ENCODE data around the gene LRIG3. TPM values are rescaled to one million over a fixed set of nuclear protein-coding genes. Genes with fewer than 3 reads are reported as not detected.
"Not testable (repeated sequence)": the region's sequence is repeated elsewhere in the genome, so short reads cannot be mapped to it uniquely, and the experiment has no call there.

LRIG3 gene
- total and polyA plus RNA-seq, 5 donors from 2014 or later, result not detected

GRCh38 chr12:58915037-58915436, 5.3 kb downstream of the LRIG3 start:
- Mint-ChIP-seq H3K4me1 (peaks cover 0 to 7% (median 0%) of the 10 kb centered on the region in 4 donors), H3K4me3 (no peak overlapping the region), H3K27me3 (peaks cover 27% of the 10 kb centered on the region), H3K27ac (no peak overlapping the region), H3K9me3 (peaks cover 0 to 2% (median 0%) of the 10 kb centered on the region in 7 donors), H3K36me3 (no peaks in the 10 kb centered on the region)
- Histone ChIP-seq H3K9me3 (ENCODE audit: control insufficient read depth in 2 of 2, low read length in 2 of 2) (no peaks in the 10 kb centered on the region), H3K4me1 (ENCODE audit: control insufficient read depth, insufficient read depth, low read length, poor library complexity, severe bottlenecking) (peaks cover 3% of the 10 kb centered on the region), H3K27me3 (ENCODE audit: control insufficient read depth, insufficient read depth, low read length) (peaks cover 9% of the 10 kb centered on the region), H3K4me3 (ENCODE audit: low read depth, low read length) (no peak overlapping the region), H3K27ac (ENCODE audit: insufficient read depth, low read length, poor library complexity, severe bottlenecking) (no peak overlapping the region), H3K36me3 (ENCODE audit: control insufficient read depth, insufficient read depth, low read length) (no peaks in the 10 kb centered on the region)
- ATAC-seq (ENCODE audit: low read depth in 2 of 2) (no peak), DNase-seq (no peak)

GRCh38 chr12:58914457-58914856, 5.8 kb downstream of the LRIG3 start:
- ATAC-seq (ENCODE audit: low read depth in 2 of 2), result no peak
- no peak for DNase-seq
- H3K27me3 Mint-ChIP-seq, result peaks cover 27% of the 10 kb centered on the region

GRCh38 chr12:58907391-58907790, 12.9 kb downstream of the LRIG3 start:
- Mint-ChIP-seq H3K9me3 (peaks cover 0 to 6% (median 1%) of the 10 kb centered on the region in 7 donors), H3K27ac (no peak overlapping the region), H3K36me3 (no peaks in the 10 kb centered on the region), H3K4me3 (no peak overlapping the region), H3K27me3 (no peaks in the 10 kb centered on the region), H3K4me1 (no peaks in the 10 kb centered on the region)
- Histone ChIP-seq H3K4me1 (ENCODE audit: control insufficient read depth, insufficient read depth, low read length, poor library complexity, severe bottlenecking) (no peaks in the 10 kb centered on the region), H3K36me3 (ENCODE audit: control insufficient read depth, insufficient read depth, low read length) (no peaks in the 10 kb centered on the region), H3K9me3 (ENCODE audit: control insufficient read depth in 2 of 2, low read length in 2 of 2) (no peaks in the 10 kb centered on the region), H3K27me3 (ENCODE audit: control insufficient read depth, insufficient read depth, low read length) (no peaks in the 10 kb centered on the region), H3K4me3 (ENCODE audit: low read depth, low read length) (no peak overlapping the region), H3K27ac (ENCODE audit: insufficient read depth, low read length, poor library complexity, severe bottlenecking) (no peak overlapping the region)
- DNase-seq (no peak), ATAC-seq (ENCODE audit: low read depth in 2 of 2) (no peak)

More at GRCh38 chr12:58914457-58914856, 5.8 kb downstream of the LRIG3 start:
- H3K27me3 ChIP-seq (ENCODE audit: control insufficient read depth, insufficient read depth, low read length), result peaks cover 9% of the 10 kb centered on the region
- no peaks in the 10 kb centered on the region for H3K9me3 ChIP-seq (ENCODE audit: control insufficient read depth in 2 of 2, low read length in 2 of 2)
- Mint-ChIP-seq H3K4me1 (peaks cover 0 to 7% (median 0%) of the 10 kb centered on the region in 4 donors), H3K9me3 (peaks cover 0 to 2% (median 0%) of the 10 kb centered on the region in 7 donors), H3K27ac (no peak overlapping the region), H3K36me3 (no peaks in the 10 kb centered on the region), H3K4me3 (no peak overlapping the region)
- no peaks in the 10 kb centered on the region for H3K36me3 ChIP-seq (ENCODE audit: control insufficient read depth, insufficient read depth, low read length)
- H3K4me1 ChIP-seq (ENCODE audit: control insufficient read depth, insufficient read depth, low read length, poor library complexity, severe bottlenecking), result no peaks in the 10 kb centered on the region
- H3K4me3 ChIP-seq (ENCODE audit: low read depth, low read length), result no peak overlapping the region
- H3K27ac ChIP-seq (ENCODE audit: insufficient read depth, low read length, poor library complexity, severe bottlenecking), result no peak overlapping the region

- Mint-ChIP-seq H3K4me3 (no peak overlapping the region), H3K9me3 (peaks cover 0 to 6% (median 1%) of the 10 kb centered on the region in 7 donors), H3K27me3 (no peaks in the 10 kb centered on the region), H3K27ac (no peak overlapping the region), H3K36me3 (no peaks in the 10 kb centered on the region), H3K4me1 (no peaks in the 10 kb centered on the region)
- Histone ChIP-seq H3K4me3 (ENCODE audit: low read depth, low read length) (no peak overlapping the region), H3K36me3 (ENCODE audit: control insufficient read depth, insufficient read depth, low read length) (no peaks in the 10 kb centered on the region), H3K27me3 (ENCODE audit: control insufficient read depth, insufficient read depth, low read length) (no peaks in the 10 kb centered on the region), H3K4me1 (ENCODE audit: control insufficient read depth, insufficient read depth, low read length, poor library complexity, severe bottlenecking) (no peaks in the 10 kb centered on the region), H3K27ac (ENCODE audit: insufficient read depth, low read length, poor library complexity, severe bottlenecking) (no peak overlapping the region), H3K9me3 (ENCODE audit: control insufficient read depth in 2 of 2, low read length in 2 of 2) (no peaks in the 10 kb centered on the region)
- DNase-seq (no peak), ATAC-seq (ENCODE audit: low read depth in 2 of 2) (no peak)
These were observed 13.4 kb downstream of the LRIG3 start for GRCh38 chr12:58906917-58907316.

GRCh38 chr12:58905422-58905821, 14.9 kb downstream of the LRIG3 start:
- H3K4me3 Mint-ChIP-seq, result no peak overlapping the region
- ATAC-seq (ENCODE audit: low read depth in 2 of 2) (no peak), DNase-seq (no peak)
- Histone ChIP-seq H3K4me1 (ENCODE audit: control insufficient read depth, insufficient read depth, low read length, poor library complexity, severe bottlenecking) (no peaks in the 10 kb centered on the region), H3K9me3 (ENCODE audit: control insufficient read depth in 2 of 2, low read length in 2 of 2) (no peaks in the 10 kb centered on the region), H3K27me3 (ENCODE audit: control insufficient read depth, insufficient read depth, low read length) (no peaks in the 10 kb centered on the region), H3K27ac (ENCODE audit: insufficient read depth, low read length, poor library complexity, severe bottlenecking) (no peak overlapping the region), H3K4me3 (ENCODE audit: low read depth, low read length) (no peak overlapping the region), H3K36me3 (ENCODE audit: control insufficient read depth, insufficient read depth, low read length) (no peaks in the 10 kb centered on the region)
- H3K27ac Mint-ChIP-seq, result no peak overlapping the region
- no peaks in the 10 kb centered on the region for H3K4me1 Mint-ChIP-seq
- peaks cover 0 to 6% (median 1%) of the 10 kb centered on the region in 7 donors for H3K9me3 Mint-ChIP-seq
- no peaks in the 10 kb centered on the region for H3K27me3 Mint-ChIP-seq
- H3K36me3 Mint-ChIP-seq, result no peaks in the 10 kb centered on the region

GRCh38 chr12:58902726-58903125, 17.6 kb downstream of the LRIG3 start:
- not testable (repeated sequence) for H3K36me3 ChIP-seq (ENCODE audit: control insufficient read depth, insufficient read depth, low read length); H3K9me3 ChIP-seq (ENCODE audit: control insufficient read depth in 2 of 2, low read length in 2 of 2); H3K27ac Mint-ChIP-seq; H3K27me3 ChIP-seq (ENCODE audit: control insufficient read depth, insufficient read depth, low read length); H3K4me1 Mint-ChIP-seq; DNase-seq; H3K9me3 Mint-ChIP-seq; H3K4me1 ChIP-seq (ENCODE audit: control insufficient read depth, insufficient read depth, low read length, poor library complexity, severe bottlenecking); H3K4me3 Mint-ChIP-seq; ATAC-seq (ENCODE audit: low read depth in 2 of 2); H3K4me3 ChIP-seq (ENCODE audit: low read depth, low read length); H3K27me3 Mint-ChIP-seq; H3K36me3 Mint-ChIP-seq; H3K27ac ChIP-seq (ENCODE audit: insufficient read depth, low read length, poor library complexity, severe bottlenecking)

GRCh38 chr12:58901664-58902063, 18.6 kb downstream of the LRIG3 start:
- H3K4me1 ChIP-seq (ENCODE audit: control insufficient read depth, insufficient read depth, low read length, poor library complexity, severe bottlenecking), result no peaks in the 10 kb centered on the region
- H3K27me3 Mint-ChIP-seq, result no peaks in the 10 kb centered on the region
- no peaks in the 10 kb centered on the region for H3K4me1 Mint-ChIP-seq
- H3K4me3 ChIP-seq (ENCODE audit: low read depth, low read length), result no peak overlapping the region
- H3K27ac Mint-ChIP-seq, result no peak overlapping the region
- no peaks in the 10 kb centered on the region for H3K9me3 ChIP-seq (ENCODE audit: control insufficient read depth in 2 of 2, low read length in 2 of 2)
- no peaks in the 10 kb centered on the region for H3K27me3 ChIP-seq (ENCODE audit: control insufficient read depth, insufficient read depth, low read length)
- peaks cover 0 to 2% (median 0%) of the 10 kb centered on the region in 7 donors for H3K9me3 Mint-ChIP-seq
- DNase-seq (no peak), ATAC-seq (ENCODE audit: low read depth in 2 of 2) (no peak)
- H3K4me3 Mint-ChIP-seq, result no peak overlapping the region
- no peaks in the 10 kb centered on the region for H3K36me3 Mint-ChIP-seq
- H3K36me3 ChIP-seq (ENCODE audit: control insufficient read depth, insufficient read depth, low read length), result no peaks in the 10 kb centered on the region
- no peak overlapping the region for H3K27ac ChIP-seq (ENCODE audit: insufficient read depth, low read length, poor library complexity, severe bottlenecking)

- no peaks in the 10 kb centered on the region for H3K27me3 Mint-ChIP-seq
These were observed 22.3 kb downstream of the LRIG3 start for GRCh38 chr12:58897969-58898368.

More at GRCh38 chr12:58897969-58898368, 22.3 kb downstream of the LRIG3 start:
- H3K4me1 ChIP-seq (ENCODE audit: control insufficient read depth, insufficient read depth, low read length, poor library complexity, severe bottlenecking), result no peaks in the 10 kb centered on the region
- peaks cover 0 to 6% (median 1%) of the 10 kb centered on the region in 7 donors for H3K9me3 Mint-ChIP-seq
- no peak overlapping the region for H3K4me3 Mint-ChIP-seq
- H3K9me3 ChIP-seq (ENCODE audit: control insufficient read depth in 2 of 2, low read length in 2 of 2), result no peaks in the 10 kb centered on the region
- DNase-seq, result no peak
- no peaks in the 10 kb centered on the region for H3K36me3 ChIP-seq (ENCODE audit: control insufficient read depth, insufficient read depth, low read length)
- no peaks in the 10 kb centered on the region for H3K27me3 ChIP-seq (ENCODE audit: control insufficient read depth, insufficient read depth, low read length)
- H3K4me1 Mint-ChIP-seq, result no peaks in the 10 kb centered on the region
- no peak overlapping the region for H3K27ac Mint-ChIP-seq
- no peak for ATAC-seq (ENCODE audit: low read depth in 2 of 2)
- H3K36me3 Mint-ChIP-seq, result no peaks in the 10 kb centered on the region
- no peak overlapping the region for H3K27ac ChIP-seq (ENCODE audit: insufficient read depth, low read length, poor library complexity, severe bottlenecking)
- no peak overlapping the region for H3K4me3 ChIP-seq (ENCODE audit: low read depth, low read length)

Data from CD4-positive, CD25-positive, alpha-beta regulatory T cell (primary cell).